ENCODE results near the gene RABGAP1L. TPM values are rescaled to one million over a fixed set of nuclear protein-coding genes. Genes with fewer than 3 reads are reported as not detected.

Gene RABGAP1L
- total and polyA plus RNA-seq, 2 donors (not counting 3 experiments of a cell fraction or from before 2014, with no cell fraction given) = 6.4 to 22.2 TPM

- DNase-seq (ENCODE audit: low read depth, low spot score) (no peak), FAIRE-seq (no peak)
- no peaks in the 10 kb centered on the region for H3K79me2 ChIP-seq (ENCODE audit: control insufficient read depth, insufficient read depth, low read length)
- no peaks in the 10 kb centered on the region for H3K27me3 ChIP-seq (ENCODE audit: control insufficient read depth in 2 of 2, insufficient read depth in 2 of 2, low read length in 2 of 2)
- ChIA-PET CTCF (no interaction called here), POLR2A (no interaction called here)
- H2AFZ ChIP-seq (ENCODE audit: low read depth, low read length) = no peak overlapping the region
- H3K9me1 ChIP-seq (replicated peaks; ENCODE audit: control insufficient read depth, extremely low read depth, insufficient read depth, low read length) = no peaks in the 10 kb centered on the region
- no peak overlapping the region for H3K4me2 ChIP-seq (ENCODE audit: insufficient read depth, low read length)
- no peak overlapping the region for H3K9ac ChIP-seq (replicated peaks; ENCODE audit: extremely low read depth, insufficient read depth, low read length)
- H3K4me1 ChIP-seq (ENCODE audit: control insufficient read depth, extremely low read depth, insufficient read depth, low read length) = no peaks in the 10 kb centered on the region
- H3K4me3 ChIP-seq (replicated peaks in 1 of 3; ENCODE audit: insufficient read depth in 1 of 3, low read depth in 1 of 3, low read length in 3 of 3) = no peak overlapping the region
- intact Hi-C loops (cut with micrococcal nuclease) (no loop called here), dilution Hi-C loops (cut with MboI; ENCODE audit: extremely low pct_ligation_motif_present, low sequenced_read_pairs) (no loop called here)
- no peak for TF ChIP-seq MYC (IDR thresholded peaks at IDR 0.05; ENCODE audit: low read depth, low read length)
- TF ChIP-seq GATA2 (IDR thresholded peaks at IDR 0.05; ENCODE audit: insufficient read depth, insufficient read length, low read depth, low read length) = no peak
- TF ChIP-seq, protein P1, sequence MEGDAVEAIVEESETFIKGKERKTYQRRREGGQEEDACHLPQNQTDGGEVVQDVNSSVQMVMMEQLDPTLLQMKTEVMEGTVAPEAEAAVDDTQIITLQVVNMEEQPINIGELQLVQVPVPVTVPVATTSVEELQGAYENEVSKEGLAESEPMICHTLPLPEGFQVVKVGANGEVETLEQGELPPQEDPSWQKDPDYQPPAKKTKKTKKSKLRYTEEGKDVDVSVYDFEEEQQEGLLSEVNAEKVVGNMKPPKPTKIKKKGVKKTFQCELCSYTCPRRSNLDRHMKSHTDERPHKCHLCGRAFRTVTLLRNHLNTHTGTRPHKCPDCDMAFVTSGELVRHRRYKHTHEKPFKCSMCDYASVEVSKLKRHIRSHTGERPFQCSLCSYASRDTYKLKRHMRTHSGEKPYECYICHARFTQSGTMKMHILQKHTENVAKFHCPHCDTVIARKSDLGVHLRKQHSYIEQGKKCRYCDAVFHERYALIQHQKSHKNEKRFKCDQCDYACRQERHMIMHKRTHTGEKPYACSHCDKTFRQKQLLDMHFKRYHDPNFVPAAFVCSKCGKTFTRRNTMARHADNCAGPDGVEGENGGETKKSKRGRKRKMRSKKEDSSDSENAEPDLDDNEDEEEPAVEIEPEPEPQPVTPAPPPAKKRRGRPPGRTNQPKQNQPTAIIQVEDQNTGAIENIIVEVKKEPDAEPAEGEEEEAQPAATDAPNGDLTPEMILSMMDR (IDR thresholded peaks at IDR 0.05; ENCODE audit: extremely low read depth in 1 of 2, insufficient read depth in 1 of 2, low read depth in 1 of 2, low read length in 2 of 2) = no peak
- TF ChIP-seq POLR2AphosphoS5 (IDR thresholded peaks at IDR 0.05; ENCODE audit: insufficient read depth, low read depth, low read length) = no peak
- no TSS peak for BruUV-seq (replicated peaks)
- no peaks in the 10 kb centered on the region for H4K20me1 ChIP-seq (replicated peaks; ENCODE audit: control insufficient read depth, extremely low read depth, insufficient read depth, low read length)
- H3K9me3 ChIP-seq (replicated peaks; ENCODE audit: control insufficient read depth, insufficient read depth, low read length) = no peaks in the 10 kb centered on the region
- no peak overlapping the region for H3K27ac ChIP-seq (ENCODE audit: insufficient read depth, low read depth, low read length)
- H3K36me3 ChIP-seq (ENCODE audit: control insufficient read depth in 2 of 2, extremely low read depth in 1 of 2, insufficient read depth in 2 of 2, low read length in 2 of 2) = no peaks in the 10 kb centered on the region
These were observed 796.8 kb downstream of the RABGAP1L start for GRCh38 chr1:174956086-174956485.

GRCh38 chr1:174956976-174957375 lies 797.7 kb downstream of the RABGAP1L start:
- Histone ChIP-seq H3K36me3 (ENCODE audit: control insufficient read depth in 2 of 2, extremely low read depth in 1 of 2, insufficient read depth in 2 of 2, low read length in 2 of 2) (no peaks in the 10 kb centered on the region), H3K9me1 (replicated peaks; ENCODE audit: control insufficient read depth, extremely low read depth, insufficient read depth, low read length) (no peaks in the 10 kb centered on the region), H3K27ac (ENCODE audit: insufficient read depth, low read depth, low read length) (no peak overlapping the region), H2AFZ (ENCODE audit: low read depth, low read length) (no peak overlapping the region), H3K79me2 (ENCODE audit: control insufficient read depth, insufficient read depth, low read length) (no peaks in the 10 kb centered on the region), H3K9ac (replicated peaks; ENCODE audit: extremely low read depth, insufficient read depth, low read length) (no peak overlapping the region), H4K20me1 (replicated peaks; ENCODE audit: control insufficient read depth, extremely low read depth, insufficient read depth, low read length) (no peaks in the 10 kb centered on the region), H3K4me3 (replicated peaks in 1 of 3; ENCODE audit: insufficient read depth in 1 of 3, low read depth in 1 of 3, low read length in 3 of 3) (no peak overlapping the region), H3K4me2 (ENCODE audit: insufficient read depth, low read length) (no peak overlapping the region), H3K27me3 (ENCODE audit: control insufficient read depth in 2 of 2, insufficient read depth in 2 of 2, low read length in 2 of 2) (no peaks in the 10 kb centered on the region), H3K9me3 (replicated peaks; ENCODE audit: control insufficient read depth, insufficient read depth, low read length) (no peaks in the 10 kb centered on the region), H3K4me1 (ENCODE audit: control insufficient read depth, extremely low read depth, insufficient read depth, low read length) (no peaks in the 10 kb centered on the region)
- ChIA-PET CTCF (interaction anchor here (0.9 kb wide), 1 partner anchor 27 kb away, joined by 3 read pairs; no protein-coding TSS in a partner anchor), POLR2A (no interaction called here)
- BruUV-seq (replicated peaks) = no TSS peak
- TF ChIP-seq JUN (IDR thresholded peaks at IDR 0.05; ENCODE audit: borderline replicate concordance, insufficient read depth, insufficient read length, low read depth) (no peak), FOS (IDR thresholded peaks at IDR 0.05; ENCODE audit: borderline replicate concordance, insufficient read depth, low read length) (no peak), POLR2AphosphoS5 (IDR thresholded peaks at IDR 0.05; ENCODE audit: insufficient read depth, low read depth, low read length) (no peak), MYC (IDR thresholded peaks at IDR 0.05; ENCODE audit: low read depth, low read length) (no peak), MAX (IDR thresholded peaks at IDR 0.05; ENCODE audit: insufficient read depth, insufficient read length) (no peak), GATA2 (IDR thresholded peaks at IDR 0.05; ENCODE audit: insufficient read depth, insufficient read length, low read depth, low read length) (no peak), POLR2A (IDR thresholded peaks at IDR 0.05; ENCODE audit: low read depth, low read length) (no peak), EZH2 (IDR thresholded peaks at IDR 0.05; ENCODE audit: borderline replicate concordance, low read depth, low read length, severe bottlenecking) (no peak)
- TF ChIP-seq, protein P1 (IDR thresholded peaks at IDR 0.05; ENCODE audit: extremely low read depth in 1 of 2, insufficient read depth in 1 of 2, low read depth in 1 of 2, low read length in 2 of 2) = no peak
- DNase-seq (ENCODE audit: low read depth, low spot score) (no peak), FAIRE-seq (no peak)
- dilution Hi-C loops (cut with MboI; ENCODE audit: extremely low pct_ligation_motif_present, low sequenced_read_pairs) = no loop called here
- intact Hi-C loops (cut with micrococcal nuclease) = no loop called here

All from endothelial cell of umbilical vein (primary cell).